Choroid plexus epithelial cell (primary cell): Measurements from ENCODE around the gene OR5AC2.
A peak's percentile ranks its signal among the peaks of the same experiment; 100 is the strongest.

ENCODE experiments used
- DNase-seq: peaks from one replicate; pipeline ENCODE4 v3.0.0-alpha.2; 2010; ENCODE audit warnings: low read depth
- H3K4me3 ChIP-seq: 2 replicates; pipeline ENCODE4 v1.5.1; 2011; ENCODE audit warnings: low read depth, mild to moderate bottlenecking, control low read depth, low read length, moderate library complexity
- CTCF ChIP-seq: conservative IDR thresholded peaks from 2 replicates; pipeline ENCODE4 v1.5.1; 2011; ENCODE audit warnings: low read depth, mild to moderate bottlenecking, control low read depth, inconsistent platforms, low read length, moderate library complexity

Gene OR5AC2

GRCh38 chr3:98056035-98056434 is 30.9 kb upstream of the OR5AC2 start:
- no peak for TF ChIP-seq CTCF
- DNase-seq: no peak

GRCh38 chr3:98057631-98058030 is 29.3 kb upstream of the OR5AC2 start:
- no peak overlapping the region for H3K4me3 ChIP-seq
- no peak for TF ChIP-seq CTCF
- no peak for DNase-seq

More at GRCh38 chr3:98056035-98056434, 30.9 kb upstream of the OR5AC2 start:
- no peak overlapping the region for H3K4me3 ChIP-seq

GRCh38 chr3:98058244-98058960 is 28.6 kb upstream of the OR5AC2 start:
- no peak overlapping the region for H3K4me3 ChIP-seq
- DNase-seq: peak; percentile 57
- TF ChIP-seq CTCF: no peak

GRCh38 chr3:98068824-98069223 is 18.1 kb upstream of the OR5AC2 start:
- H3K4me3 ChIP-seq: no peak overlapping the region
- no peak for TF ChIP-seq CTCF
- DNase-seq: no peak

- no peak for TF ChIP-seq CTCF
- H3K4me3 ChIP-seq: no peak overlapping the region
- DNase-seq: no peak
Observed at GRCh38 chr3:98070840-98071239, 16.1 kb upstream of the OR5AC2 start.

GRCh38 chr3:98073486-98073885 is 13.5 kb upstream of the OR5AC2 start:
- DNase-seq: no peak
- H3K4me3 ChIP-seq: no peak overlapping the region
- TF ChIP-seq CTCF: no peak

GRCh38 chr3:98095882-98096281 is 8.9 kb downstream of the OR5AC2 start:
- H3K4me3 ChIP-seq: no peak overlapping the region
- TF ChIP-seq CTCF: no peak
- DNase-seq: no peak
